Neuronal stem cell (in vitro differentiated cells): ENCODE data around the gene FAM81B.
A peak's percentile ranks its signal among the peaks of the same experiment; 100 is the strongest.
"Not testable (repeated sequence)": the region's sequence is repeated elsewhere in the genome, so short reads cannot be mapped to it uniquely, and the experiment has no call there.

ENCODE experiments used
- DNase-seq: peaks from one replicate; pipeline ENCODE4 v3.0.0-alpha.2; 2013; ENCODE audit warnings: low spot score
- H2AFZ ChIP-seq: one replicate; pipeline ENCODE4 v1.6.1; 2013; ENCODE audit warnings: mild to moderate bottlenecking, low read length, inconsistent platforms
- H2AK5ac ChIP-seq: 2 replicates; pipeline ENCODE4 v1.6.1; 2013; ENCODE audit warnings: low read depth, mild to moderate bottlenecking, inconsistent platforms, low read length, moderate library complexity, mixed read lengths
- H2BK120ac ChIP-seq: 2 replicates; pipeline ENCODE4 v1.6.1; 2013; ENCODE audit warnings: low read depth, mild to moderate bottlenecking, inconsistent platforms, low read length, moderate library complexity, mixed read lengths
- H2BK12ac ChIP-seq: one replicate; pipeline ENCODE4 v1.6.1; 2013; ENCODE audit warnings: low read length, inconsistent platforms
- H2BK15ac ChIP-seq: 2 replicates; pipeline ENCODE4 v1.6.1; 2013; ENCODE audit warnings: mild to moderate bottlenecking, low read length, inconsistent platforms, mixed read lengths
- H2BK5ac ChIP-seq: one replicate; pipeline ENCODE4 v1.6.1; 2013; ENCODE audit warnings: inconsistent platforms, mild to moderate bottlenecking, low read length, moderate library complexity
- H3K14ac ChIP-seq: one replicate; pipeline ENCODE4 v1.6.1; 2013; ENCODE audit warnings: low read length, inconsistent platforms
- H3K18ac ChIP-seq: 2 replicates; pipeline ENCODE4 v1.6.1; 2013; ENCODE audit warnings: low read length, inconsistent platforms
- H3K23ac ChIP-seq: 2 replicates; pipeline ENCODE4 v1.6.1; 2013; ENCODE audit warnings: low read depth, mild to moderate bottlenecking, mixed read lengths, low read length, inconsistent platforms; ENCODE audit not compliant: poor library complexity
- H3K27ac ChIP-seq: replicated peaks from 3 replicates; pipeline ENCODE4 v1.5.1; 2013; ENCODE audit warnings: low read length, inconsistent platforms
- H3K27me3 ChIP-seq, 3 experiments: 2 replicates each; pipeline ENCODE4 v1.6.1; 2013; ENCODE audit warnings: low read length in 3 of 3, mild to moderate bottlenecking in 2 of 3, inconsistent platforms in 1 of 3, low read depth in 1 of 3, mixed read lengths in 1 of 3, moderate library complexity in 1 of 3; ENCODE audit not compliant: control insufficient read depth in 3 of 3, insufficient read depth in 3 of 3
- H3K36me3 ChIP-seq, 2 donors: replicated peaks in 1 of 2; 2 replicates each; pipeline ENCODE4 v1.6.1; 2013; ENCODE audit warnings: low read length in 2 of 2; ENCODE audit not compliant: control insufficient read depth in 2 of 2, insufficient read depth in 2 of 2
- H3K4ac ChIP-seq: 2 replicates; pipeline ENCODE4 v1.6.1; 2013; ENCODE audit warnings: inconsistent platforms, mild to moderate bottlenecking, low read length, moderate library complexity
- H3K4me1 ChIP-seq, 2 donors: 1 replicate in 1 of 2; 2 replicates in 1 of 2; pipeline ENCODE4 v1.6.1; 2013; ENCODE audit warnings: low read length in 2 of 2, low read depth in 1 of 2; ENCODE audit not compliant: control insufficient read depth in 2 of 2, insufficient read depth in 1 of 2
- H3K4me2 ChIP-seq: one replicate; pipeline ENCODE4 v1.6.1; 2013; ENCODE audit warnings: mild to moderate bottlenecking, low read length, inconsistent platforms; ENCODE audit not compliant: insufficient read depth, poor library complexity, severe bottlenecking
- H3K4me3 ChIP-seq, 2 donors: 2 replicates each; pipeline ENCODE4 v1.5.1; 2013; ENCODE audit warnings: low read length in 2 of 2, mild to moderate bottlenecking in 2 of 2, inconsistent platforms in 1 of 2, moderate library complexity in 1 of 2
- H3K79me1 ChIP-seq: one replicate; pipeline ENCODE4 v1.6.1; 2013; ENCODE audit warnings: low read depth, mild to moderate bottlenecking, inconsistent platforms, low read length, moderate library complexity
- H3K9ac ChIP-seq: one replicate; pipeline ENCODE4 v1.6.1; 2013; ENCODE audit warnings: mild to moderate bottlenecking, low read depth, low read length, inconsistent platforms; ENCODE audit not compliant: poor library complexity
- H3K9me3 ChIP-seq, 2 donors: replicated peaks in 1 of 2; 2 replicates each; pipeline versions ENCODE3 to v1.6.1; 2013; ENCODE audit warnings: low read length in 2 of 2, mild to moderate bottlenecking in 2 of 2, inconsistent platforms in 1 of 2, low read depth in 1 of 2, mixed read lengths in 1 of 2, moderate library complexity in 1 of 2; ENCODE audit not compliant: control insufficient read depth in 2 of 2, insufficient read depth in 1 of 2
- H4K8ac ChIP-seq: one replicate; pipeline ENCODE4 v1.6.1; 2013; ENCODE audit warnings: low read depth, mild to moderate bottlenecking, inconsistent platforms, low read length, moderate library complexity
- H4K91ac ChIP-seq: one replicate; pipeline ENCODE4 v1.6.1; 2013; ENCODE audit warnings: low read length, low read depth, mild to moderate bottlenecking, inconsistent platforms; ENCODE audit not compliant: poor library complexity
- WGBS, 2 donors: extraction: QIAGEN DNeasy Blood & Tissue Kit; methylation state at CpG; one replicate each; pipeline ENCODE4 v1.1.7; 2013; ENCODE audit warnings: missing lambda C conversion rate in 2 of 2, mixed read lengths in 1 of 2; ENCODE audit not compliant: insufficient read length in 2 of 2, insufficient replicate concordance in 1 of 2; ENCODE audit errors: extremely low coverage in 2 of 2; 5-methylcytosine and 5-hydroxymethylcytosine counted together

The FAM81B gene

DNA sequence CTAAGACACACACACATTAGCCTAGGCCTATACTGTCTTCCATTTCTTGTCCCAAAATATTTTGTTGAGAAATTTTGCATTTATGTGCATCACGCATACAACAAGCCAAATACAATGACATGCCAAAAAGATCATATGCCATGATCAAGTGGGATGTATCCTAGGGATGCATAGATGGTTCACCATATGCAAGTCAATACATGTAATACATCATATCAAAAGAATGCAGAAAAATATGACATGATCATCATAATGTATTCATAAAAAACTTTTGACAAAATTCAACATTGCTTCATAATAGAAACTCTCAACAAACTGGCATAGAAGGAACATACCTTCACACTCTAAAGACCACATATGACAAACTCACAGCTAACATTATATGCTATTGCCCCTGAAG, 5.8 kb upstream of the FAM81B start:
- H2BK120ac ChIP-seq: no peak overlapping the region
- DNase-seq: no peak
- no peak overlapping the region for H4K91ac ChIP-seq
- H3K4ac ChIP-seq: no peak overlapping the region
- no peak overlapping the region for H2BK15ac ChIP-seq
- WGBS, 2 donors: no CpG with 5 or more reads among the region's 1 CpG
- H2BK12ac ChIP-seq: no peak overlapping the region
- no peaks in the 10 kb centered on the region for H3K79me1 ChIP-seq
- no peak overlapping the region for H3K4me3 ChIP-seq
- H3K36me3 ChIP-seq: no peaks in the 10 kb centered on the region
- no peak overlapping the region for H3K9ac ChIP-seq
- H2AFZ ChIP-seq: no peak overlapping the region
- no peak overlapping the region for H2BK5ac ChIP-seq
- no peaks in the 10 kb centered on the region for H3K4me1 ChIP-seq
- H3K18ac ChIP-seq: no peak overlapping the region
- H3K27me3 ChIP-seq: no peaks in the 10 kb centered on the region
- peaks cover 0 to 4% of the 10 kb centered on the region in 2 donors for H3K9me3 ChIP-seq
- no peak overlapping the region for H3K14ac ChIP-seq
- no peak overlapping the region for H4K8ac ChIP-seq
- H3K23ac ChIP-seq: no peak overlapping the region
- H2AK5ac ChIP-seq: no peak overlapping the region
- H3K27ac ChIP-seq: no peak overlapping the region
- no peak overlapping the region for H3K4me2 ChIP-seq

DNA sequence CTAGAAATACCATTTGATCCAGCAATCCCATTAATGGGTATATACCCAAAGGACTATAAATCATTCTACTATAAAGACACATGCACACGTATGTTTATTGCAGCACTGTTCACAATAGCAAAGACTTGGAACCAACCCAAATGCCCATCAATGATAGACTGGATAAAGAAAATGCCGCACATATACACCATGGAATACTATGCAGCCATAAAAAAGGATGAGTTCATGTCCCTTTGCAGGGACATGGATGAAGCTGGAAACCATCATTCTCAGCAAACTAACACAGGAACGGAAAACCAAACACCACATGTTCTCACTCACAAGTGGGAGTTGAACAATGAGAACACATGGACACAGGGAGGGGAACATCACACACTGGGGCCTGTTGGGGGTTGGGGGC, 799 bp downstream of the FAM81B start:
- not testable (repeated sequence) for DNase-seq, H2BK5ac ChIP-seq, H4K91ac ChIP-seq, H3K36me3 ChIP-seq, H2BK120ac ChIP-seq, H3K27ac ChIP-seq, H2BK15ac ChIP-seq, H4K8ac ChIP-seq, H3K14ac ChIP-seq, H3K27me3 ChIP-seq, H3K18ac ChIP-seq, H3K9ac ChIP-seq, H3K4me2 ChIP-seq, H3K79me1 ChIP-seq, H3K9me3 ChIP-seq, H3K4ac ChIP-seq, H2AK5ac ChIP-seq, H3K4me1 ChIP-seq, H3K23ac ChIP-seq, H2AFZ ChIP-seq, H3K4me3 ChIP-seq, H2BK12ac ChIP-seq
- WGBS, 2 donors: no CpG with 5 or more reads among the region's 3 CpGs

DNA sequence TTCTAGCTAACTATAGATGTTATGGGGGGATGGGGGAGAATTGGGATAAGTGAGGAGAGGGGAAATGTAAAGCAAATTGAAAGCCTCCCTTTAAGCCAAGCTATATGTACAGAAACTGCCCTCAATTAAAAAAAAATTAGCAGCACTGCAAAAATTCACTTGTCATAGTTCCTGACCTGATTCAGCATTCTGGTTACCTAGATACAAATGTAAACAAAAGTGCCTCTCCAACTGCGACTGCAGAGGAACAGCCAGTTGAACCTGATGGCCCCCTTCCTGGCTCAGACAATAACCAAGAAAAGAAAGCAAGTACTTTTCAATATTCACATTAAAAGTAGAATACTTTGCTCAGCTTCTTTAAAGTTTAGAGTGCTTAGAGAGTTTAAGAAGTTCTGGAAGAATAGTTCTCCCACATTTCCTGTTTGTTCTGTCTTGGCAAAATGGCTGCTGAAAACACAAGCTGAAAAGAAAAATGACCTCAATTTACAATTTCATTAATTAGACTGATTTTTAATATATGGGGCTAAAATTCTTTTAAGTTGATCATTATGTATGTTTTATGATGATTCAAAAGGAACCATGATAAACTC, 1.5 kb downstream of the FAM81B start:
- whole genome bisulfite sequencing, 2 donors: no CpG with 5 or more reads among the region's 1 CpG
- H3K4me3 ChIP-seq: no peak overlapping the region
- peak; percentile 17 for DNase-seq

DNA sequence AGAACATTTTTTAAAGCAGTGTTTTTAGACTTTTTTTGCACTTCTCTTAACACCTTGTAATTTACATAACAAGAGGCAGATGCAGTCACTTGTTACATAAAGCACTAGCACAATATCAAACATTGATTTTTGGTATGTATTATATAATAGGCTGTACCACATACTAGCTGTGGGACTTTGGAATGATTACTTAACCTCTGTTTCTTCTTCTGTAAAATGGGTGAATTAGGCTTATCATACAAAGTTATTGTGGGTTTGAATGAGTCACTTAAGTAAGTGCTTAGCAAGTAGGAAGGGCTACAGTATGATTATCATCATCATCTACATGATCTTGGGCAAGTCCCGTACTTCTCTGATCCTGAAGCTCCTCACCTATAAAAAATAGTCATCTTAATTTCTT, 2.1 kb downstream of the FAM81B start:
- Histone ChIP-seq H3K4me3 (no peak overlapping the region), H3K18ac (no peak overlapping the region)

More for the DNA sequence above, 1.5 kb downstream of the FAM81B start:
- no peak overlapping the region for H3K27ac ChIP-seq
- H2BK120ac ChIP-seq: no peak overlapping the region
- no peak overlapping the region for H4K8ac ChIP-seq
- no peak overlapping the region for H2BK12ac ChIP-seq
- peak overlapping the region; percentile 67 for H2AFZ ChIP-seq
- H3K79me1 ChIP-seq: no peaks in the 10 kb centered on the region
- H3K4me2 ChIP-seq: no peak overlapping the region
- no peaks in the 10 kb centered on the region for H3K36me3 ChIP-seq
- H3K4ac ChIP-seq: no peak overlapping the region
- no peak overlapping the region for H3K23ac ChIP-seq
- no peak overlapping the region for H3K14ac ChIP-seq
- no peak overlapping the region for H3K9ac ChIP-seq
- no peak overlapping the region for H2BK15ac ChIP-seq
- H3K18ac ChIP-seq: no peak overlapping the region
- peaks cover 0 to 6% of the 10 kb centered on the region in 2 donors for H3K4me1 ChIP-seq
- H2AK5ac ChIP-seq: no peak overlapping the region
- H3K9me3 ChIP-seq: no peaks in the 10 kb centered on the region
- H4K91ac ChIP-seq: no peak overlapping the region
- no peak overlapping the region for H2BK5ac ChIP-seq
- no peaks in the 10 kb centered on the region for H3K27me3 ChIP-seq

More for the DNA sequence above, 2.1 kb downstream of the FAM81B start:
- no peaks in the 10 kb centered on the region for H3K27me3 ChIP-seq
- H4K8ac ChIP-seq: no peak overlapping the region
- H2AFZ ChIP-seq: peak overlapping the region; percentile 67
- no peak overlapping the region for H3K4me2 ChIP-seq
- H2AK5ac ChIP-seq: no peak overlapping the region
- H2BK12ac ChIP-seq: no peak overlapping the region
- H3K4ac ChIP-seq: no peak overlapping the region
- H3K14ac ChIP-seq: no peak overlapping the region
- H2BK5ac ChIP-seq: no peak overlapping the region
- peaks cover 0 to 6% of the 10 kb centered on the region in 2 donors for H3K4me1 ChIP-seq
- no peaks in the 10 kb centered on the region for H3K9me3 ChIP-seq
- H4K91ac ChIP-seq: no peak overlapping the region
- no peak for DNase-seq
- H3K9ac ChIP-seq: no peak overlapping the region
- no peaks in the 10 kb centered on the region for H3K36me3 ChIP-seq
- WGBS, 2 donors: no CpG with 5 or more reads among the region's 1 CpG
- no peak overlapping the region for H3K23ac ChIP-seq
- H2BK120ac ChIP-seq: no peak overlapping the region
- H3K79me1 ChIP-seq: no peaks in the 10 kb centered on the region
- no peak overlapping the region for H2BK15ac ChIP-seq
- H3K27ac ChIP-seq: no peak overlapping the region
